GM19328 (cell line): Measurements from ENCODE around the gene TSPAN12.
"Not testable (repeated sequence)": the region's sequence is repeated elsewhere in the genome, so short reads cannot be mapped to it uniquely, and the experiment has no call there.

Experiments
- ATAC-seq: cut with Tn5 transposase; IDR thresholded peaks from one replicate; pipeline ENCODE4 v1.9.1; 2021; ENCODE audit warnings: mild to moderate bottlenecking, moderate library complexity; ENCODE audit not compliant: unreplicated experiment

The TSPAN12 gene, protein sequence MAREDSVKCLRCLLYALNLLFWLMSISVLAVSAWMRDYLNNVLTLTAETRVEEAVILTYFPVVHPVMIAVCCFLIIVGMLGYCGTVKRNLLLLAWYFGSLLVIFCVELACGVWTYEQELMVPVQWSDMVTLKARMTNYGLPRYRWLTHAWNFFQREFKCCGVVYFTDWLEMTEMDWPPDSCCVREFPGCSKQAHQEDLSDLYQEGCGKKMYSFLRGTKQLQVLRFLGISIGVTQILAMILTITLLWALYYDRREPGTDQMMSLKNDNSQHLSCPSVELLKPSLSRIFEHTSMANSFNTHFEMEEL

DNA sequence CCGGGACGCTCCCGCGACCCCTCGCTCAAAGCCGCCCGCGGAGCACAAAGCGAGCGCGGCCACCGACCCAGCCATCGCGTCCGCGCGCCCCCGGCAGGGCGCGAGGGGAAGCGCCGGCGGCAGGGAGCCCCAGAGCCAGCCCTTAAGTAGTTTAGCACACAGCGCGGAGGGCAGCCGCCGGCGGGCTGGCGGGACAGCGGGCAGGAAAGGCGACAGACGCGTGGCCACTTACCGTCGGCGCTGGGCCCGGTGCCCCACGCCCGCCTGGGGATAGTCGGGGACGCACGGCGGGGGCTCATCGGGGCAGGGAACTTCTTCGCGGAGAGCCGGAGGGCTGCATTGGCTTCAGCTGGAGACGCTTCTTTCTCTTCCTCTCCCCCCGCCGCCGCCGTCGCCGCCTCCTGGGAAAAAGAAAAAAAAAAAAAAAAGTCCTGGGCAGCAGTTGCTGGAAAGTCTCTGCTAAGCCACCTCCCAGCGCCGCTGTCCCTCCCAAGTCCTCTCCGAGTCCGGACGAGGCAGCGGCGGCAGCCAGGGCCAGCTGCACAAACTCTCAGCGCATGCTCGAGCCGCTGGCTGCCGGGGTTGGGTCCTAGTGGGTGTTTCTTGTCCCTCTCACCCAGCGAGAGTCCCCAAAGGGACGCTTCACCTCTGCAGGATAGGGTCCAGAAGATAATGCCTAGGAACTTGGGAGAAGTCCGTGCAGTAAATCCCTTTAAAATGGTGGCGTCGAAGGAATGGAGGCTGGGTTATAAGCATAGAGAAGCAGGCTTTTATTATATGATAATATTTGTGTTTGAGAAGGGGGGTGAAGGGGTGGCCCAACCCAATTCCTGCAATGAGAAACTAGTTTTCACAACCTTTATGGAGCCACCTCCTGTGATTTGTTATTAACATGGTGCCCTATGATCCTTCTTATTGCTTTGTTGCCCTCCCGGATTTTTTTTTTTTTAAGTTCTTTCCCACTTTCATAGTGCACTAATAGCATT, at the start of gene TSPAN12:
TSPAN12 (minus strand) TSS at position 557 of the 986 bp plus-strand sequence. CDS start 1,381 bp downstream, outside the sequence.
- ATAC-seq = peak; percentile 86

DNA sequence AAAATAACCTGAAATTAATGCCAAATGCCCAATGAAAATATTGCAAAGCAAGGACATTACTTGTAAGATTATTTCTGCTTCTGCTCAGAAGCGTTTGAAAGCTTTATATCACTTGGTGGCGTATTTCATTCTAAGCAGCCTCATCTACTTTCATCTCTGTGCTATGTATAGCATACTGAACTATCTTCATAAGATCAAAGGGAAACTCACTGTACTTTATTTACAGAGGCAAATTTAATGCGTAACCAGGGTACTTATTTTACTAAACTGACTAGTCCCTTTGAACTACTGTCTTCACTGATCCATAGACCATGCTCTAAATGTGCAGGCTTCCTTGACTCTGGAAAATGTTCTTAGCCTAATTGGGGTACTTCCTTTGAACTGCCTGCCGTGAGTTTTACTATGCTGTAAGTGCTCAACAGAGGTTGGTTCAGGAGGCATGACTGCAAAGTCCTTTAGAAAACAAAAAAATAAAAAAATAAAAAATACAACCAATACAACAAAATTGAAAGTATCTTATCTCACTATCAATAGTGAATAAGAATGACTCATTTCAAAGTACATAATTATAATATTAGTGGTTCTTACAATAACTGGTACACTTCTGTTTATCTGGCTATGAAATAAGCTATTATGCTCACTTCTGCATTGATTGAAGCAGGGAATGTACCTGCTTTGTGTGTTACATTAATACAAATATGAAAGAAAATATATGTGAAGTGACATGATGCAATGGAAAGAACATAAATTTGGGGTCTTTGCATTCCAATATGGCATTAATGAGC, 41.0 kb upstream of the TSPAN12 start:
- ATAC-seq = no peak

DNA sequence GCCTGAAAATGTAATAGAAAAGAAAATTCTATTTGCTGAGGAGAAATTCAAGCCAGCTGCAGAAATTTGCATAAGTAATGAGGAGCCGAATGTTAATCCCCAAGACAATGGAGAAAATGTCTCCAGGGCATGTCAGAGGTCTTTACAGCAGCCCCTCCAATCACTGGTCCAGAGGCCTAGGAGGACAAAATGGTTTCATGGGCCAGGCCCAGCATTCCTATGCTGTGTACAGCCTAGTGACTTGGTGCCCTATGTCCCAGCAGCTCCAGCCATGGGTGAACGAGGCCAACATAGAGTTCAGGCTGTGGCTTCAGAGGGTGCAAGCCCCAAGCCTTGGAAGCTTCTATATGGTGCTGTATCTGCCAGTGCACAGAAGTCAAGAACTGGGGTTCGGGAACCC, 37.3 kb upstream of the TSPAN12 start:
- ATAC-seq = not testable (repeated sequence)

DNA sequence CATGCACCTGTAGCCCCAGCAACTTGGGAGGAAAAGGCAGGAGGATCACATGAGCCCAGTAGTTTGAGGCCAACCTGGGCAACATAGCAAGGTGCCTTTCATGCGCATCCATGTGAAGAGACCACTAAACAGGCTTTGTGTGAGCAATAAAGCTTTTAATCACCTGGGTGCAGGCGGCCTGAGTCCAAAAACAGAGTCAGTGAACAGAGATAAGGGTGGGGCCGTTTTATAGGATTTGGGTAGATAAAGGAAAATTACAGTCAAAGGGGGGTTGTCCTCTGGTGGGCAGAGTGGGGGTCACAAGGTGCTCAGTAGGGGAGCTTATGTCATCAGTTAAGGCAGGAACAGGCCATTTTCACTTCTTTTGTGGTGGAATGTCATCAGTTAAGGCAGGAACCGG, 27.7 kb upstream of the TSPAN12 start:
- not testable (repeated sequence) for ATAC-seq

DNA sequence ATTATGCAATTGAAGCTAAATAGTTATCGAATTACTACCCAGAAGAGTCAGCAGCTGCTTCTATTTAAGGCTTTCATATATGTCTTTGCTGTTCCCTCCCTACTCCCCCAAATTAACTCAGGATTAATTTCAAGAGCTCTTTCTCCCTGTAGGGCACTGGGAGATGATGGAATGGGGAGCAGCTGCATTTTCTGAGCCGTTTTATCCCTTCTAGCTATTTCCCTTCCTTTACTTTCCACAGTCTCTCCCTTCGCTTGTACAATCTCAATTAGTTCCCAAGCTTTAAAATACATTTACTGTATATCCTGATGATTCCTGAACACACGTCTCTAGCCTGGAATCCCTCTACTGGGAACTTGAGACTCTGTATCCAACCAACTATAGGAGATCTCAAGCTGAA, 19.8 kb upstream of the TSPAN12 start:
- no peak for ATAC-seq

DNA sequence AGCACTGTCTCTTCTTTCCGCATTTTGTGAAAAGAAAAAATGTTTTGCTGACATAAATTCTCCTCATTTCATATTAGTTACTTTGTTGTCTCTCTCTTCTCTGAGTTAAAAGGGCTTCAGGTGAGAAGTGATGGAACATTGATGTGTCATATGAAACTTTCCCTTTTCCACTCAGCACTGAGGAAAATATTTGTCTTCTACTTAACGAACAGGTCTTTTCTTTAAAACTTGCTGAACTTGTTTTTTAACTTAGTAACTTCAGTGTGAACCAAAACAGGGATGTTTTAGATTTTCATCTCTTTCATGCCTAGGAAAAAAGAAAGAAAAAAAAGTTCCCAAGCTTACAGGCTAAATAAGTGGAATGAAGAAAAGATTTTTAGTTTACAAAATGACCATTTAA, 19.0 kb upstream of the TSPAN12 start:
- no peak for ATAC-seq

DNA sequence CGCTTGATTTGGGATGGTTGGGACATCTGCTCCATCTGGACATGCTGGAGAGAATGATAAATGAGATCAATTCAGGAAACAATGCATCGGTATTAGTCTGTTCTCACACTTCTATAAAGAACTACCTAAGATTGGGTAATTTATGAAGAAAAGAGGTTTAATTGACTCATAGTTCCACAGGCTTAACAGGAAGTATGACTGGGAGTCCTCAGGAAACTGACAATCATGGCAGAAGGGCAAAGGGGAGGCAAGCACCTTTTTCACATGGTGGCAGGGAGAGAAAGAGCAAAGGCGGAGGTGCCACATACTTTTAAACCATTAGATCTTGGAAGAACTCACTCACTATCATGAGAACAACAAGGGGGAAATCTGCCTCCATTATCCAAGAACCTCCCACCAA, 16.8 kb upstream of the TSPAN12 start:
- no peak for ATAC-seq

DNA sequence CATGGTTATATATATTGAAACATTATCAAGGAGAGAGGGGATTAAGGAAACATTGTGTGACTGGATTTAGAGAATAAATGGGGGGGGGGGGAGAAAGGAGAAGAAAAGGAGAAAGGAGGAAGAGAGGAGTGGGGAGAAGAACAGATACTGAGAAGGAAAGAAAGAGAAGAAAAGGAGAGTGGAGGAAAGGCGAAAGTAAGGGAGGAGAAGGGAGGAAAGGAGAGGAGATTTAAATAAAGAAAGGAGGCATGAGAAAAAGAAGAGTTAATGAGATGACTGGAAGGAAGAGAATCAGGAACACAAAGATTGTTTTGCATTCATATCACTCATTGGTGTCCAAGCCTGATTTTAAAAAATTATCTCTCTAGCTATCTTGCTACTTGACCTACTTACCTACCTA, 16.1 kb upstream of the TSPAN12 start:
- ATAC-seq = no peak

DNA sequence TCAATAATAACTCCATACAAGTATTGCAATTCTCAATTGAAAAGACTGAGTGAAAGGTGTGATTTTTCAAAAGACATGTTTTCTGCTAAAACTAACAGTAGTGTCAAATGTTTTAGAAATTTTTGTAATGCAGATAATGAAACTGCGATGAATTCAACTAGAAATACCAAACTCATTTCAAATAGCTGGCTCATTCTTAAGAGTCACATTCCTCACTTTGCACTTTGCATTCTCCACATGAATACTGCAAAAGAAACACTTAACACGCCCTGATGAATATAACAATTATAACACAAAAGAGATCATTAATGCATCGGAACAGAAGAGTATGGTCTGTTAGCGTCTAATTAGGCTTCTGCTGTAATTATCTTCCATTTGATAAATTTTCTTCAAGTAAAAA, 15.5 kb upstream of the TSPAN12 start:
- ATAC-seq = no peak

DNA sequence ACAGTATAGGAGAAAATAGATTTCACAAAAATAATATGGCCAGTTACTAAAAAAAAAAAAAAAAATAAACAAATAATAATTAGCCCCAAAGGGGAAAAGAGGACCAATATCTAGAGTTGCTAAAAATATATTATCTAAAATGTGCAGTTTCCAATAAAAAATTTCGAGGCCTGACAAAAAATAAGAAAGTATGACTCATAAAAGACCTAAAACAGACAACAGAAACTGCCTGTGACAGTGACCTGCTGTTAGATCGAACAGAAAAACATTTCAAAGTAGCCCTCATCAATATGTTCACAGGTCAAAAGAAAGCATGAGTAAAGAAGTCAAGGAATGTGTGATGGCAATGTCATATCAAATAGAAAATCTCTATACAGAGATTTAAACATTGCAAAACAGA, 11.8 kb upstream of the TSPAN12 start:
- no peak for ATAC-seq

DNA sequence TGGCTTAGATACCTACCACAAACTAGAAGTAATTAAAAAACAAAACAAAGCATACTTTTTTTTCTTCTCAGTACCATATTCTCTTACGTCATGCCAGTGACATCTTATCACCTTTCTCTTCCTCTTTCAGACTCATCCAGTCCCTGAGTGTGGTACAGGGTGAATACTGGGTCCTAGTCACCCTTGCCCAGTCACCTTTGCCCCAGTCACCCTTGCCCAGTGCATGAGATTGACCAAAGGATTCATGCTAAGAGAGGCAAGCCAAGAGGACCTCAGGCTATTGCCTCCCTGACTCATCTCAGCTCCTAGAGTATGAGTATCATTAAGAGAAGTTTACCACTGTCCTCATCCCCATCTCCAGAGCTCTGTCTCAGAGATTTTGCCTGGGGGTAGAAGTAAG, 10.0 kb upstream of the TSPAN12 start:
- ATAC-seq = no peak

DNA sequence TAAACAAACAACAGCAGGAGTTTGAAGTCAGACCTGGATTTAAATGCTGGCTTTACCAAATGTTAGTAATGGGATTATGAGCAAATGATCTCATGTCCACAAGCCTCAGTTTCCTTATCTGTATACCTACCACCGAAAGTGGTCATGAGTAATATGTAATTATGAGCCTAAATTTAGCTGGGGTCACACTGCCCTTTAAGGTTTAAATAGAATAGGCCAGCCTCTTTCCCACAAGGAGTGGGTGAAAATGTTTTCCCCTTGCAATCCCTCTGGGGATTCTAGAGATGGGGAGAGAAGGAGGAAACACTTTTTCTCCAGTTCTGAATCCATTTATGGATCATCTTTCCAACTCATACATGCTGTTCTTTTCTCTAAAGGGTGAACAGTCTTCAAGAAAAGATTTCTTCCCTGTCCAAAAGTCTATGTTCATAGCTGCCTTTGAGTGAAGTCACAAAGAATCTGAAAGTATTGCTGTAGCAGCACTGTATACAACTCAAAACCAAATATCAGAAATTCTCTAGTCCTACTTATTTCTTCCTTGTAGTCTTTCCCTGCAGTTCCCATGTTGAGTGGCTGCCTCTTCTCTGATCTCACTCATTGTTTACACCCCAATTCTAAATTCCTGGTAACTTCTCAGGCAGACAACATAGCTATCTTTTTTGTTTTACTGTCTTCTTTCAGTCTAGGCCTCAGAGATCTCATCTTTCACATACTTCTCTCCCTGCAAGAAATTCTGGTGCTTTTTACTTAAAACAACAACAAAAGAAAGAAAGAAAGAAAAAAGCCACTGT, 7.4 kb upstream of the TSPAN12 start:
- no peak for ATAC-seq

DNA sequence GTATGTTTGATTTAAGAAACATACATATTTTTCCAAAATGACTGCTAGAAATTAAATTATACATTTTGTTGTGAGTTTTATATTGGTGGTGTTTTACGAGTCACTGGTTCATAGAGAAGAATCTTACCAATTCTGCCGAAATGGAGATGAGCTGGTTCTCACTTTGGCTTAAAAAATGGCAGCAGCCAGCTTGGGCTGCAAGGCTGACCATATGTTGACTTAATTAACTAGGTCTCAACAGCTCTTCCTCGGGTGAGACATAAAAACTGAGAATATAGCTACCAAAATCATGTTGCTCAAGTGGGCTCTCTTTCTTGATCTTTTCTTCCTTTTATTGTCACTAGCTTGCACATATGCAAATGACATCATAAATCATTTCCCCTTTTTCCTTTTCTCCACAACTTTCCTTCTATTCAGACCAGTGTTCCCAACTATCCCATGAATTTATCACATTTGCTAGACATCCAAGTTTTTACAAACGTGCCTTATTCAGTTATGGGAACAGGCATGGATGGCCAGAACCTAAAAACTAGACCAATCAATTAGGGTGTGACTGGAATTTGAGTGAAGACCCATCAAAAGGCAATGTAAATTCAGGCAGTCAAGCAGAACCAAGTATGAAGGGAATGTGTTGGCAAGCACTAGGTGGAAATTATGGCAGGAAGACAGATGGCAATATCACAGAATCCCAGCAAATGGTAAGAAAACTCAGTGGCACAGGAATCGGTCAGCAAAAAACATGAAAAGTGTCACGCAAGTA, 6.4 kb upstream of the TSPAN12 start:
- no peak for ATAC-seq

DNA sequence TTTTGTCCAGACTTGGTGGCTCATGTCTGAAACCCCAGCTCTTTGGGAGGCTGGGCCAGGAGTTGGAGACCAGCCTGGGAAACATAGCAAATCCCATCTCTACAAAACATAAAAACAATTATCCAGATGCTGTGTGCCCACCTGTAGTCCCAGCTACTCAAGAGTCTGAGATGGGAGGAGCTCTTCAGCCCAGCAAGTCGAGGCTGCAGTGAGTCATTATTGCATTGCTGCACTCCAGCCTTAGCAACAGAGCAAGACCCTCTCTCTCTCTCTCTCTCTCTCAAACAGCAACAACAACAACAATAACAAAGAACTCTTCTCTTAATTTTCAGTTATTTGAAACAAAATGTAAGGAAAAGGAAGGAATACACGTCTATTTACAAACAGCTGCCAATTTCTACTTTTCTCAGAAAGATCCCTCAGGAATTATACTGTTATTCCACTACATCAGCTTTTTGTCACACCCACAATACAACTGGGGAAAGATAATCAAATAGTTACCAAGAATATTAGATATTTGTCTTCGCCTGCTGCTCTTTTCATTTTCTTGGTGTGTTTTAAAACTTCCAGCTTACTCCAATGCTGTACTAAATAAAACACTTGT, 5.1 kb upstream of the TSPAN12 start:
- no peak for ATAC-seq

DNA sequence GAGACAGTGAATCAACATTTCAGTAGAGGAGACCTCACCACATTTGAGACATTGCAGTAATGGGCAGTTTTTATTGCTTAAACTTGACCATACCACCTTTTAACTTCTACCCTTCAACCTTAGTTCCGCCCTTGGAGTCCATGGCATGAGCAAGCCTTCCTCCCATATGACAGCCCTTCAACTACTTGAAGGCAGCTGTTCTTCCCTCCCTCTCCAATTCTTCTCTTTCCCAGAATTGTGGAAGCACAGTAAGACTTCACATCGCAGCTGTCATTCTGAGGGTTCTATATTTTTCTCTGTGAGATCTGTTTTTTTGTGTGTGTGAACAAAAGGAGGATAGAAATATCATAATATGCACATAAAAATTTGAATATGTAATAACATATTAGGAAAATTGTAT, 2.2 kb upstream of the TSPAN12 start:
- no peak for ATAC-seq

DNA sequence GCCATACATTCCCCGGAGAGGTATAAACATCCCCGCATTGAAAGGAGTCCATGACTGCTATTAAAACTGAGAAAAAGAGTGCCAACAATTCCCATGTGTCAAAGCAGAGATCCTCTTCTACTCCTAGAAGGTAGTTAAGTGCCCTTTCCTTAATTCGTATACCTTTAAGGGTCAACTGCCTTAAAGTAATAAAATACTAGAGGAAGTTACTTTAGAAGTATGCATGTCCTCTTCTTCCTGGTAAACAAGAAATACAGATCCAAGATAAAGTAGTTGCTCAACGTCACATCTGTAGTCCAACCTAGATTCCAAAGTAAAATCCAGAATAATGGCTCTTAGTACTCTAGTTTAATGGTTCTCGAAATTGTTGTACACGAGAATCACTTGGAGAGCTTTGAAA, 1.5 kb upstream of the TSPAN12 start:
- no peak for ATAC-seq

DNA sequence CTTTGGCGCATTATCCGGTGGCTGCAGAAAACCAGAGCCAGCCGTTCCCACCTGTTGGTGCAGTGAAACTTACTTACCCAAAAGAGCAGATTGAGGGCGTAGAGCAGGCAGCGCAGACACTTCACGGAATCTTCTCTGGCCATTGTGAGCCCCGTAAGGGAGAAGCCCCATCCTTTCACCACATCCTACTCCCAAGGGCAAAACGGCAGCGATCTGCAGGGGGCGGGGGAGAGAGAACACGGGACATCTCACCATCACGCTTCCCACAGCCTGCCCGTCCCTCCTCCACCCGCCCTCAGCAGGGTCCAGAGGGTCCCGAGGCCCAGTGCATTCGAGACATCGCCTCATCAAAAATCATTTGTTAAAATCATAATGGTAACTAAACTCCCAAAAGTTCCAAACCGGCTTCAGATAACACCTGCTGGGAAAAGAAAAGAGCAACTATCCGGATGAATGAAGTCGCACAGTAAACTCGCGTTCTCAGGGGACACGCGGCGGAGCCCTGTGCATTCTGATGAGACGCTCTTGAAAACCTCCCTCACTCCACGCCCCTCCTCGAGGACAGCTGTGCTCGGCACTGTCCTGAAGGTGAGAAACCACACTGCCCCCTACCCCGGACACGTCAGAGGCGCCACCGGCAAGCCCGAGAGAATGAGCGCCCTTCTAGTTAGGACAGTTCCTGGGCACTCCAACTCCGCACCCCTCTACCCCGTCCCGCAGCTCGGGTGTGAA, 1.2 kb downstream of the TSPAN12 start:
- peak; percentile 44 for ATAC-seq

DNA sequence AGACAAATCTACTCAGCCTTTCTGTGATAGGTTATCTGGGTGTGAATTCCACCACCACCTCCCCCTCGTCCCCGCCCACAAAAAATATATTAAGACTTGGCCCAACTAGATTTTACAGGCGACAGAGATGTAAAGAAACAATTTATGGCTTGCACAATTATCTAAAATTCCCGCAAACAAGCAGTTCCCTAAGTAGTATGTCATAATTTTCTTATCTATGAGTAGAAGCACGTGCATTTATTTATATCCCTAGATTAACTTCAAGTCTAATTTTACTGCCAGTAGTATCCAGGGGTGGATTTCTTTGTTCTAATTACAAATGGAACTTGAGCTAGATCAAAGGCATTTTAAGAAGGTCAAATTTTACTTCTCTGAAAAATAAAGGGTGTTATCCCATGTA, 1.7 kb downstream of the TSPAN12 start:
- ATAC-seq = no peak

DNA sequence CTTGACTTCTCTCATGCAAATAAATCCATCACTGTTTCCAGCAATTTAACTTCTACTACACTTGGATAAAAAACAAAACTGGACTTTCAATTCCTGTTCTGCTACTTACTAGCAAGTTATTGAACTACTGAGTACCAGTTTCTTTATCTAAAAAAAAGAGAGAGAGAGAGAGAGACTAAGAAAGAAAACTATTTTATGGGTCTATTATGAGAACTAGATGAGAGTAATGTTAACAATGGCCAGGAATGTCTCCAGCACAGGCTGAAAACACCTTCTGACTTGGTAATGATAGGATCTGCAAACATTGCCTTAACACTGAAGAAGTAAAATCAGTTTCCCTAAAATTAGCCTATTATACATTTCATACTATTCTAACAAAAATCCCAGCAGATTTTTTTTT, 5.2 kb downstream of the TSPAN12 start:
- no peak for ATAC-seq
